Neuronal stem cell (in vitro differentiated cells): Measurements from ENCODE around the gene CELSR3.

Experiments
- DNase-seq: peaks from one replicate; pipeline ENCODE4 v3.0.0-alpha.2; 2013; ENCODE audit warnings: low spot score
- H2AFZ ChIP-seq: one replicate; pipeline ENCODE4 v1.6.1; 2013; ENCODE audit warnings: mild to moderate bottlenecking, low read length, inconsistent platforms
- H2AK5ac ChIP-seq: 2 replicates; pipeline ENCODE4 v1.6.1; 2013; ENCODE audit warnings: low read depth, mild to moderate bottlenecking, inconsistent platforms, low read length, moderate library complexity, mixed read lengths
- H2BK120ac ChIP-seq: 2 replicates; pipeline ENCODE4 v1.6.1; 2013; ENCODE audit warnings: low read depth, mild to moderate bottlenecking, inconsistent platforms, low read length, moderate library complexity, mixed read lengths
- H2BK12ac ChIP-seq: one replicate; pipeline ENCODE4 v1.6.1; 2013; ENCODE audit warnings: low read length, inconsistent platforms
- H2BK15ac ChIP-seq: 2 replicates; pipeline ENCODE4 v1.6.1; 2013; ENCODE audit warnings: mild to moderate bottlenecking, low read length, inconsistent platforms, mixed read lengths
- H2BK5ac ChIP-seq: one replicate; pipeline ENCODE4 v1.6.1; 2013; ENCODE audit warnings: inconsistent platforms, mild to moderate bottlenecking, low read length, moderate library complexity
- H3K14ac ChIP-seq: one replicate; pipeline ENCODE4 v1.6.1; 2013; ENCODE audit warnings: low read length, inconsistent platforms
- H3K18ac ChIP-seq: 2 replicates; pipeline ENCODE4 v1.6.1; 2013; ENCODE audit warnings: low read length, inconsistent platforms
- H3K23ac ChIP-seq: 2 replicates; pipeline ENCODE4 v1.6.1; 2013; ENCODE audit warnings: low read depth, mild to moderate bottlenecking, mixed read lengths, low read length, inconsistent platforms; ENCODE audit not compliant: poor library complexity
- H3K27ac ChIP-seq: replicated peaks from 3 replicates; pipeline ENCODE4 v1.5.1; 2013; ENCODE audit warnings: low read length, inconsistent platforms
- H3K27me3 ChIP-seq, 3 experiments: 2 replicates each; pipeline ENCODE4 v1.6.1; 2013; ENCODE audit warnings: low read length in 3 of 3, mild to moderate bottlenecking in 2 of 3, inconsistent platforms in 1 of 3, low read depth in 1 of 3, mixed read lengths in 1 of 3, moderate library complexity in 1 of 3; ENCODE audit not compliant: control insufficient read depth in 3 of 3, insufficient read depth in 3 of 3
- H3K36me3 ChIP-seq, 2 donors: replicated peaks in 1 of 2; 2 replicates each; pipeline ENCODE4 v1.6.1; 2013; ENCODE audit warnings: low read length in 2 of 2; ENCODE audit not compliant: control insufficient read depth in 2 of 2, insufficient read depth in 2 of 2
- H3K4ac ChIP-seq: 2 replicates; pipeline ENCODE4 v1.6.1; 2013; ENCODE audit warnings: inconsistent platforms, mild to moderate bottlenecking, low read length, moderate library complexity
- H3K4me1 ChIP-seq, 2 donors: 1 replicate in 1 of 2; 2 replicates in 1 of 2; pipeline ENCODE4 v1.6.1; 2013; ENCODE audit warnings: low read length in 2 of 2, low read depth in 1 of 2; ENCODE audit not compliant: control insufficient read depth in 2 of 2, insufficient read depth in 1 of 2
- H3K4me2 ChIP-seq: one replicate; pipeline ENCODE4 v1.6.1; 2013; ENCODE audit warnings: mild to moderate bottlenecking, low read length, inconsistent platforms; ENCODE audit not compliant: insufficient read depth, poor library complexity, severe bottlenecking
- H3K4me3 ChIP-seq, 2 donors: 2 replicates each; pipeline ENCODE4 v1.5.1; 2013; ENCODE audit warnings: low read length in 2 of 2, mild to moderate bottlenecking in 2 of 2, inconsistent platforms in 1 of 2, moderate library complexity in 1 of 2
- H3K79me1 ChIP-seq: one replicate; pipeline ENCODE4 v1.6.1; 2013; ENCODE audit warnings: low read depth, mild to moderate bottlenecking, inconsistent platforms, low read length, moderate library complexity
- H3K9ac ChIP-seq: one replicate; pipeline ENCODE4 v1.6.1; 2013; ENCODE audit warnings: mild to moderate bottlenecking, low read depth, low read length, inconsistent platforms; ENCODE audit not compliant: poor library complexity
- H3K9me3 ChIP-seq, 2 donors: replicated peaks in 1 of 2; 2 replicates each; pipeline versions ENCODE3 to v1.6.1; 2013; ENCODE audit warnings: low read length in 2 of 2, mild to moderate bottlenecking in 2 of 2, inconsistent platforms in 1 of 2, low read depth in 1 of 2, mixed read lengths in 1 of 2, moderate library complexity in 1 of 2; ENCODE audit not compliant: control insufficient read depth in 2 of 2, insufficient read depth in 1 of 2
- H4K8ac ChIP-seq: one replicate; pipeline ENCODE4 v1.6.1; 2013; ENCODE audit warnings: low read depth, mild to moderate bottlenecking, inconsistent platforms, low read length, moderate library complexity
- H4K91ac ChIP-seq: one replicate; pipeline ENCODE4 v1.6.1; 2013; ENCODE audit warnings: low read length, low read depth, mild to moderate bottlenecking, inconsistent platforms; ENCODE audit not compliant: poor library complexity
- WGBS, 2 donors: extraction: QIAGEN DNeasy Blood & Tissue Kit; methylation state at CpG; one replicate each; pipeline ENCODE4 v1.1.7; 2013; ENCODE audit warnings: missing lambda C conversion rate in 2 of 2, mixed read lengths in 1 of 2; ENCODE audit not compliant: insufficient read length in 2 of 2, insufficient replicate concordance in 1 of 2; ENCODE audit errors: extremely low coverage in 2 of 2; 5-methylcytosine and 5-hydroxymethylcytosine counted together

CELSR3 gene

DNA sequence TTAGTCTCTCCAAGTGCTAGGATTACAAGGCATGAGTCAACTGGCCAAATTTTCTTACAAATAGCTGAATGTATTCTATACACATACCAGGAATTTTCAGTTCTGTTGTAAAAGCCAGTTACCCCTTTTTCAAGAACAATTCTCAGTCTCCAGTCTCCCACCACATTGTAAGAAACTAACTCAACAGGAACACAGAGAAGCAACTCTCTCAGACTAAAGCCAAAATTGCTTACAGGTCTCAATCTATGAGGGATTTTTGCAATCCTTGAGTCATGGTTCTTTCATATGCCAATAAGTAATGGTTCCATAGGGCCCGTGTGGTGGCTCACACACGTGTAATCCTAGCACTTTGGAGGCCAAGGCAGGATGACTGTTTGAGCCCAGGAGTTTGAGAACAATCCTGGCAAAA is 45.8 kb upstream of the CELSR3 start:
- no peak overlapping the region for H2BK5ac ChIP-seq
- H3K14ac ChIP-seq, result no peak overlapping the region
- H3K23ac ChIP-seq, result no peak overlapping the region
- H3K4me3 ChIP-seq, result no peak overlapping the region
- no peak overlapping the region for H3K18ac ChIP-seq
- DNase-seq, result no peak
- H2AK5ac ChIP-seq, result no peak overlapping the region
- no peak overlapping the region for H4K91ac ChIP-seq
- peaks cover 7% of the 10 kb centered on the region for H3K79me1 ChIP-seq
- H2AFZ ChIP-seq, result no peak overlapping the region
- no peak overlapping the region for H3K27ac ChIP-seq
- H2BK120ac ChIP-seq, result no peak overlapping the region
- H4K8ac ChIP-seq, result no peak overlapping the region
- H3K4me2 ChIP-seq, result no peak overlapping the region
- no peak overlapping the region for H2BK12ac ChIP-seq
- no peaks in the 10 kb centered on the region for H3K27me3 ChIP-seq
- no peak overlapping the region for H3K9ac ChIP-seq
- no CpG with 5 or more reads among the region's 2 CpGs for WGBS, 2 donors
- H3K4ac ChIP-seq, result no peak overlapping the region
- no peaks in the 10 kb centered on the region for H3K9me3 ChIP-seq
- peaks cover 0 to 5% of the 10 kb centered on the region in 2 donors for H3K4me1 ChIP-seq
- H3K36me3 ChIP-seq, result peaks cover 35 to 88% of the 10 kb centered on the region in 2 donors
- H2BK15ac ChIP-seq, result no peak overlapping the region

DNA sequence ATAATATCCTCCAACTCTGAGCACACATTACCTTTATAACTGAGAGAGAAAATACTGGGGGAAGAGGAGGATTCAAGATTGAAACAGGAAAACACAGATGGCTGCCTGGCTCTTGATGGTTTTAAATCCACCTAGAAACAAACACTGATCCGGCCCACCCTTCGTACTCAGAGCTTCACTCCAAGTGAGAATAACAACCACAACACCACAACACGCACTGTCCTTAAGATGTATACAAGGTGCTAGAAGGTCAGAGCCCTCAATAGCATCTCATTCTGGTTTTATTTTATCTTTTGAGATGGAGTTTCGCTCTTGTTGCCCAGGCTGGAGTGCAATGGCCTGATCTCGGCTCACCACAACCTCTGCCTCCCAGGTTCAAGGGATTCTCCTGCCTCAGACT is 44.5 kb upstream of the CELSR3 start:
- H2AK5ac ChIP-seq, result no peak overlapping the region
- peaks cover 4% of the 10 kb centered on the region for H3K79me1 ChIP-seq
- H3K9ac ChIP-seq, result no peak overlapping the region
- DNase-seq, result no peak
- H4K91ac ChIP-seq, result no peak overlapping the region
- H2BK120ac ChIP-seq, result no peak overlapping the region
- no peak overlapping the region for H3K4me3 ChIP-seq
- no peak overlapping the region for H3K4ac ChIP-seq
- peaks cover 31 to 86% of the 10 kb centered on the region in 2 donors for H3K36me3 ChIP-seq
- H3K4me2 ChIP-seq, result no peak overlapping the region
- H2BK15ac ChIP-seq, result no peak overlapping the region
- no peak overlapping the region for H2AFZ ChIP-seq
- no peak overlapping the region for H3K18ac ChIP-seq
- no peak overlapping the region for H2BK12ac ChIP-seq
- no CpG with 5 or more reads among the region's 5 CpGs for WGBS, 2 donors
- no peak overlapping the region for H2BK5ac ChIP-seq
- no peak overlapping the region for H3K23ac ChIP-seq
- H3K4me1 ChIP-seq, result peaks cover 0 to 4% of the 10 kb centered on the region in 2 donors
- H3K27me3 ChIP-seq, result no peaks in the 10 kb centered on the region
- no peak overlapping the region for H3K14ac ChIP-seq
- no peak overlapping the region for H4K8ac ChIP-seq
- H3K9me3 ChIP-seq, result no peaks in the 10 kb centered on the region
- H3K27ac ChIP-seq, result no peak overlapping the region

DNA sequence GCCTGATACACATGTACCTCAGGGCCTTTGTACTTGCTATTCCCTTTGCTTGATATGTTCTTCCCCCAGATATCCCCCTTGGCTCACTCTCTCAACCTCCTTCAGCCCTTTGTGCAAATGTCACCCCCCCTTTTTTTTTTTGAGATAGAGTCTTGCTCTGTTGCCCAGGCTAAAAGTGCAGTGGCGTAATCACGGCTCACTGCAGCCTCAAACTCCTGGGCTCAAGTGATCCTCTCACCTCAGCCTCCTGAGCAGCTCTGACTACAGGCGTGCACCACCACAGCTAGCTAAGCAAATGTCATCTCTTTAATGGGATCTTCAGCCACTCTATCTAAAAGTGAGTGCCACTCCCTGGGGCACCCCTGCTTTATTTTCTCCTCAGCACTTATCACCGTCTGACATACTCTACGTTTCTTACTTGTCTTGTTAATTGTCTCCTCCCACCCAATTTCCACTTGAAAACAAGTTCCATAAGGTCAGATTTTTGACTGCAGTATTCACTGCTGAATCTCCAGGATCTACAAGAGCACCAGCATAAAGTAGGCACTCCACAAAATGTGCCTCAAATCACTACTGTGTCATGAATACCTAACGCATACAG is 39.7 kb upstream of the CELSR3 start:
- no peak overlapping the region for H2AK5ac ChIP-seq
- DNase-seq, result no peak
- H3K79me1 ChIP-seq, result peaks cover 2% of the 10 kb centered on the region
- WGBS, 2 donors, result no CpG with 5 or more reads among the region's 6 CpGs
- no peak overlapping the region for H2AFZ ChIP-seq
- H3K36me3 ChIP-seq, result peaks cover 18 to 87% of the 10 kb centered on the region in 2 donors
- no peak overlapping the region for H3K27ac ChIP-seq
- no peak overlapping the region for H2BK5ac ChIP-seq
- no peak overlapping the region for H4K8ac ChIP-seq
- H2BK15ac ChIP-seq, result no peak overlapping the region
- H2BK120ac ChIP-seq, result no peak overlapping the region
- H3K27me3 ChIP-seq, result no peaks in the 10 kb centered on the region
- no peak overlapping the region for H2BK12ac ChIP-seq
- no peak overlapping the region for H3K4me3 ChIP-seq
- H3K4me1 ChIP-seq, result peaks cover 0 to 1% of the 10 kb centered on the region in 2 donors
- H3K4me2 ChIP-seq, result no peak overlapping the region
- no peak overlapping the region for H3K14ac ChIP-seq
- no peak overlapping the region for H3K4ac ChIP-seq
- H3K18ac ChIP-seq, result no peak overlapping the region
- H4K91ac ChIP-seq, result no peak overlapping the region
- H3K23ac ChIP-seq, result no peak overlapping the region
- H3K9ac ChIP-seq, result no peak overlapping the region
- peaks cover 0 to 4% of the 10 kb centered on the region in 2 donors for H3K9me3 ChIP-seq

GRCh38 chr3:48700731-48701405 is 38.2 kb upstream of the CELSR3 start:
- Histone ChIP-seq H3K79me1 (no peaks in the 10 kb centered on the region), H2BK120ac (no peak overlapping the region), H3K4me3 (no peak overlapping the region), H2BK5ac (no peak overlapping the region), H3K14ac (no peak overlapping the region), H3K9ac (no peak overlapping the region), H2AK5ac (no peak overlapping the region), H3K36me3 (peaks cover 14 to 82% of the 10 kb centered on the region in 2 donors), H3K27ac (no peak overlapping the region), H3K18ac (no peak overlapping the region), H3K9me3 (peaks cover 0 to 4% of the 10 kb centered on the region in 2 donors), H4K8ac (no peak overlapping the region), H3K27me3 (no peaks in the 10 kb centered on the region), H2BK15ac (no peak overlapping the region), H3K4me2 (no peak overlapping the region), H3K23ac (no peak overlapping the region), H2BK12ac (no peak overlapping the region), H3K4ac (no peak overlapping the region), H2AFZ (no peak overlapping the region), H4K91ac (no peak overlapping the region), H3K4me1 (peaks cover 0 to 1% of the 10 kb centered on the region in 2 donors)
- no CpG with 5 or more reads among the region's 11 CpGs for WGBS, 2 donors
- no peak for DNase-seq
